ENCODE data around the gene CMTM2.

- TF ChIP-seq EZH2 (IDR thresholded peaks at IDR 0.05; ENCODE audit: insufficient read depth, poor library complexity, severe bottlenecking) (no peak), EZH2phosphoT487 (IDR thresholded peaks at IDR 0.05; ENCODE audit: insufficient read depth, low read depth) (no peak)
These were observed 42.0 kb upstream of the CMTM2 start for GRCh38 chr16:66537236-66537635.

Data from GM23248 (cell line).